H1 (cell line): Measurements from ENCODE around the gene EIPR1. TPM values are rescaled to one million over a fixed set of nuclear protein-coding genes. Genes with fewer than 3 reads are reported as not detected.

Experiments
- CTCF ChIA-PET: fragments of 300-600 bp; sonication (Branson Sonifier 250); formaldehyde crosslinking; loops from one replicate; lab custom pipeline; 2021; ENCODE audit not compliant: partially characterized antibody; lab: Charles Lee
- POLR2A ChIA-PET: fragments of 300-600 bp; sonication (Branson Sonifier 250); formaldehyde crosslinking; loops from one replicate; lab custom pipeline; 2021; ENCODE audit warnings: inconsistent platforms; ENCODE audit not compliant: partially characterized antibody; lab: Charles Lee
- DNase-seq, 2 experiments: peaks; one replicate each; pipeline versions ENCODE4 v3.0.0 to v3.0.0-alpha.2; 2010 to 2022; ENCODE audit warnings: low spot score in 2 of 2, low read depth in 1 of 2, mixed read lengths in 1 of 2
- FAIRE-seq: peaks from 2 replicates; lab custom pipeline; 2011; peaks lifted over from hg19 to GRCh38; lab: Jason Lieb, UNC
- H2AFZ ChIP-seq: 2 replicates; pipeline ENCODE4 v1.8.1; 2012; ENCODE audit warnings: low read length, inconsistent platforms
- H2AK5ac ChIP-seq: 2 replicates; pipeline ENCODE4 v1.6.1; 2013; ENCODE audit warnings: low read depth, low read length
- H2BK120ac ChIP-seq: replicated peaks from 2 replicates; pipeline ENCODE3; 2013; ENCODE audit warnings: low read depth, low read length, inconsistent platforms
- H2BK12ac ChIP-seq: 2 replicates; pipeline ENCODE4 v1.6.1; 2013; ENCODE audit warnings: low read depth, low read length
- H2BK15ac ChIP-seq: 2 replicates; pipeline ENCODE4 v1.6.1; 2013; ENCODE audit warnings: low read length
- H2BK20ac ChIP-seq: 2 replicates; pipeline ENCODE4 v1.6.1; 2013; ENCODE audit warnings: low read length
- H2BK5ac ChIP-seq: 2 replicates; pipeline ENCODE4 v1.6.1; 2013; ENCODE audit warnings: low read depth, low read length
- H3K14ac ChIP-seq: 2 replicates; pipeline ENCODE4 v1.6.1; 2013; ENCODE audit warnings: inconsistent platforms; ENCODE audit not compliant: insufficient read length
- H3K18ac ChIP-seq: 2 replicates; pipeline ENCODE4 v1.6.1; 2013; ENCODE audit warnings: low read length; ENCODE audit errors: extremely low read depth
- H3K23ac ChIP-seq: 2 replicates; pipeline ENCODE4 v1.6.1; 2013; ENCODE audit warnings: inconsistent platforms; ENCODE audit not compliant: insufficient read length
- H3K23me2 ChIP-seq: 2 replicates; pipeline ENCODE4 v1.6.1; 2013; ENCODE audit warnings: low read depth, low read length
- H3K27ac ChIP-seq: 2 replicates; pipeline ENCODE4 v1.6.1; 2011; ENCODE audit warnings: low read depth, low read length, inconsistent platforms
- H3K27me3 ChIP-seq, 4 experiments: replicated peaks in 1 of 4; 1 replicate in 1 of 4; 2 replicates in 3 of 4; pipeline versions ENCODE4 v1.6.1 to v1.8.1; 2011 to 2013; ENCODE audit warnings: low read length in 3 of 4, mild to moderate bottlenecking in 3 of 4, inconsistent platforms in 2 of 4, mixed read lengths in 2 of 4, moderate library complexity in 1 of 4; ENCODE audit not compliant: control insufficient read depth in 3 of 4, insufficient read depth in 3 of 4; ENCODE audit errors: extremely low read depth in 1 of 4
- H3K36me3 ChIP-seq, 4 experiments: 2 replicates each; pipeline versions ENCODE4 v1.6.1 to v1.8.1; 2011 to 2013; ENCODE audit warnings: mild to moderate bottlenecking in 4 of 4, low read length in 3 of 4, moderate library complexity in 2 of 4, control low read depth in 1 of 4, inconsistent platforms in 1 of 4; ENCODE audit not compliant: insufficient read depth in 4 of 4, control insufficient read depth in 2 of 4
- H3K4ac ChIP-seq: replicated peaks from 2 replicates; pipeline ENCODE3; 2013; ENCODE audit warnings: low read length, low read depth, mixed read lengths, inconsistent platforms; ENCODE audit not compliant: insufficient read length
- H3K4me1 ChIP-seq, 4 experiments: replicated peaks in 1 of 4; 1 replicate in 1 of 4; 2 replicates in 3 of 4; pipeline versions ENCODE4 v1.6.1 to v1.8.1; 2011 to 2013; ENCODE audit warnings: low read length in 3 of 4, inconsistent platforms in 2 of 4, mixed read lengths in 1 of 4; ENCODE audit not compliant: insufficient read depth in 4 of 4, control insufficient read depth in 3 of 4
- H3K4me2 ChIP-seq, 2 experiments: 2 replicates each; pipeline versions ENCODE4 v1.6.1 to v1.8.1; 2011 to 2013; ENCODE audit warnings: low read depth in 2 of 2, low read length in 2 of 2, control low read depth in 1 of 2, inconsistent platforms in 1 of 2, mild to moderate bottlenecking in 1 of 2; ENCODE audit not compliant: insufficient read depth in 1 of 2
- H3K4me3 ChIP-seq, 4 experiments: fragments of 200-600, 300-600 bp in 1 of 4; sonication (generic), shearing (Covaris generic), sonication (Bioruptor Twin) in 1 of 4; 2 replicates each; pipeline versions ENCODE4 v1.5.1 to v1.8.1; 2011 to 2016; ENCODE audit warnings: low read length in 4 of 4, low read depth in 3 of 4, control low read depth in 2 of 4, inconsistent platforms in 2 of 4, mild to moderate bottlenecking in 2 of 4, mixed read lengths in 1 of 4, moderate library complexity in 1 of 4; ENCODE audit not compliant: insufficient read depth in 2 of 4; ENCODE audit errors: extremely low read depth in 1 of 4
- H3K56ac ChIP-seq: replicated peaks from 2 replicates; pipeline ENCODE3; 2013; ENCODE audit warnings: low read depth, mild to moderate bottlenecking, mixed read lengths, low read length, inconsistent platforms; ENCODE audit not compliant: insufficient read length
- H3K79me1 ChIP-seq: 2 replicates; pipeline ENCODE4 v1.6.1; 2013; ENCODE audit warnings: low read depth, low read length, control low read depth
- H3K79me2 ChIP-seq, 2 experiments: 2 replicates each; pipeline versions ENCODE4 v1.6.1 to v1.8.1; 2012 to 2013; ENCODE audit warnings: low read length in 2 of 2, mild to moderate bottlenecking in 2 of 2, inconsistent platforms in 1 of 2; ENCODE audit not compliant: insufficient read depth in 2 of 2, control insufficient read depth in 1 of 2
- H3K9ac ChIP-seq, 4 experiments: replicated peaks in 1 of 4; 1 replicate in 1 of 4; 2 replicates in 3 of 4; pipeline versions ENCODE4 v1.6.1 to v1.8.1; 2011 to 2013; ENCODE audit warnings: low read depth in 3 of 4, low read length in 3 of 4, control low read depth in 2 of 4, mild to moderate bottlenecking in 2 of 4, moderate library complexity in 2 of 4, inconsistent platforms in 1 of 4; ENCODE audit errors: extremely low read depth in 1 of 4
- H3K9me3 ChIP-seq, 2 experiments: 2 replicates each; pipeline versions ENCODE4 v1.6.1 to v1.8.1; 2012 to 2013; ENCODE audit warnings: mild to moderate bottlenecking in 2 of 2, moderate library complexity in 2 of 2, control low read depth in 1 of 2, inconsistent platforms in 1 of 2, low read depth in 1 of 2, low read length in 1 of 2, mixed read lengths in 1 of 2; ENCODE audit not compliant: insufficient read depth in 2 of 2
- H4K20me1 ChIP-seq, 2 experiments: replicated peaks in 1 of 2; 2 replicates each; pipeline versions ENCODE3 to v1.8.1; 2011 to 2013; ENCODE audit warnings: inconsistent platforms in 2 of 2, low read length in 2 of 2, mild to moderate bottlenecking in 1 of 2; ENCODE audit not compliant: insufficient read depth in 2 of 2, control insufficient read depth in 1 of 2
- H4K5ac ChIP-seq: 2 replicates; pipeline ENCODE4 v1.6.1; 2013; ENCODE audit warnings: low read length, low read depth, mixed read lengths, inconsistent platforms; ENCODE audit not compliant: insufficient read length
- H4K8ac ChIP-seq: 2 replicates; pipeline ENCODE4 v1.8.0; 2013; ENCODE audit warnings: mild to moderate bottlenecking, moderate library complexity, low read length, inconsistent platforms; ENCODE audit not compliant: insufficient read depth; ENCODE audit errors: extremely low read depth
- H4K91ac ChIP-seq: replicated peaks from 2 replicates; pipeline ENCODE3; 2013; ENCODE audit warnings: low read length, mixed read lengths, inconsistent platforms; ENCODE audit not compliant: insufficient read length
- TCF12 ChIP-seq: IDR thresholded peaks from 2 replicates; pipeline ENCODE4 v1.6.1; 2011; ENCODE audit warnings: low read depth, mild to moderate bottlenecking, low read length
- whole genome bisulfite sequencing, 2 experiments: shearing (Covaris generic) in 1 of 2; methylation state at CpG; one replicate each; pipeline versions ENCODE4 v1.1.6 to v1.1.7; 2013 to 2015; ENCODE audit warnings: low lambda C conversion rate in 2 of 2, mixed read lengths in 2 of 2, inconsistent platforms in 1 of 2, low coverage in 1 of 2, missing lambda C conversion rate in 1 of 2; ENCODE audit not compliant: insufficient replicate concordance in 2 of 2, insufficient coverage in 1 of 2, insufficient read length in 1 of 2; ENCODE audit errors: extremely low coverage in 1 of 2, missing lambda C conversion rate in 1 of 2; 5-methylcytosine and 5-hydroxymethylcytosine counted together
- polyA plus RNA-seq, 7 experiments: library from polyadenylated mRNA; depleted of rRNA in 3 of 7; stranded (reverse) in 5 of 7; unstranded in 2 of 7; fragments of >200 nt in 5 of 7; fragments of 200-250 nt in 2 of 7; gene quantifications; 1 replicate in 5 of 7; 2 replicates in 1 of 7; 4 replicates in 1 of 7; pipeline versions ENCODE4 v1.2.1 to v1.2.3, GENCODE V29; 2011 to 2013; ENCODE audit warnings: missing spikeins in 2 of 7, mixed read lengths in 2 of 7
- total RNA-seq: library from RNA; stranded (reverse); fragmentation: NEBNext Ultra II Directional; extraction: Animal tissue kit (Norgen Biotek cat#: 25700); gene quantifications from 2 replicates; pipeline ENCODE4 v1.2.1, GENCODE V29; 2021

EIPR1 gene
- total and polyA plus RNA-seq, 2 of the 8 experiments (the other 6 are each of a cell fraction or from before 2014, with no cell fraction given): 26.3 to 56.4 TPM

DNA sequence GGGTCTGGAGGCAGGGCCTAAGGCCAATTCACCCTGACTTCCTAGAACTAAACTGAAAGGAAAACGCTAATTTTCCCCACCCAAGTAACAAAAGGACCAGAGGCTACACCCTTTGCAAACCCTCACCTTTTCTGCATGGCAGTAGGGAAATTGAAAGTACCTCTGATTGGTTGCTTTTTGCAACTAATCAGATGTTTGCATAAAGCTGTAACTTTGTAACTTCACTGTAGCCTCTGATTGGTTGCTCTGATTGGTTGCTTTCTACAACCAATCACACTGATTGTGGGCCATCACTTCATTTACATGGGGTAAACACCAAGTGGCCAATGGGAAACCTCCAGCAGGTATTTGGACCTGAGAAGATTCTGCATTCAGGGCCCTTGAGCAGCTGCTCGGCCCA lies 20.8 kb downstream of the EIPR1 start:
- no peak overlapping the region for H2BK15ac ChIP-seq
- no peaks in the 10 kb centered on the region for H3K23me2 ChIP-seq
- no peak overlapping the region for H2BK120ac ChIP-seq
- H3K27me3 ChIP-seq: no peaks in the 10 kb centered on the region
- H3K27ac ChIP-seq: no peak overlapping the region
- no peak overlapping the region for H2AFZ ChIP-seq
- H3K4me1 ChIP-seq: peaks cover 0 to 10% (median 0%) of the 10 kb centered on the region in 4 experiments; a peak in 1 of 7 replicates
- no peak overlapping the region for H3K18ac ChIP-seq
- no peak overlapping the region for H4K8ac ChIP-seq
- H3K56ac ChIP-seq: no peak overlapping the region
- H3K14ac ChIP-seq: no peak overlapping the region
- peaks cover 0 to 34% of the 10 kb centered on the region in 2 experiments; a peak in 2 of 4 replicates for H3K79me2 ChIP-seq
- WGBS, 2 experiments: 71% methylated on average over 2 of the region's 2 CpGs; no CpG with 5 or more reads in 1 of the 2 experiments
- H3K79me1 ChIP-seq: peaks cover 6% of the 10 kb centered on the region
- H2BK20ac ChIP-seq: no peak overlapping the region
- H4K5ac ChIP-seq: no peak overlapping the region
- no peaks in the 10 kb centered on the region for H3K9me3 ChIP-seq
- DNase-seq (no peak), FAIRE-seq (no peak)
- CTCF ChIA-PET: interaction anchor here (1.6 to 3.1 kb wide), 2 partner anchors 67 to 104 kb away, joined by 4 to 6 read pairs; no protein-coding TSS in a partner anchor
- no peak overlapping the region for H3K4me3 ChIP-seq
- H3K4me2 ChIP-seq: 0 out of 4 replicates have a peak overlapping the region, but pooled peaks of 1 of the 2 experiments have one; percentile 3
- H2AK5ac ChIP-seq: no peak overlapping the region
- POLR2A ChIA-PET: interaction anchor here (1.0 to 1.7 kb wide), 2 partner anchors 9 to 23 kb away, joined by 3 to 4 read pairs; partner anchors contain the start of gene TRAPPC12
- H3K36me3 ChIP-seq: peaks cover 0 to 10% (median 4%) of the 10 kb centered on the region in 4 experiments; a peak in 6 of 8 replicates
- no peak overlapping the region for H3K23ac ChIP-seq
- H4K91ac ChIP-seq: no peak overlapping the region
- peaks cover under 1 to 2% of the 10 kb centered on the region in 2 experiments for H4K20me1 ChIP-seq
- H3K4ac ChIP-seq: no peak overlapping the region
- no peak overlapping the region for H3K9ac ChIP-seq
- H2BK12ac ChIP-seq: no peak overlapping the region
- H2BK5ac ChIP-seq: no peak overlapping the region
- TF ChIP-seq TCF12: no peak
